ENCODE results near the gene IL10.

IL10 gene

DNA sequence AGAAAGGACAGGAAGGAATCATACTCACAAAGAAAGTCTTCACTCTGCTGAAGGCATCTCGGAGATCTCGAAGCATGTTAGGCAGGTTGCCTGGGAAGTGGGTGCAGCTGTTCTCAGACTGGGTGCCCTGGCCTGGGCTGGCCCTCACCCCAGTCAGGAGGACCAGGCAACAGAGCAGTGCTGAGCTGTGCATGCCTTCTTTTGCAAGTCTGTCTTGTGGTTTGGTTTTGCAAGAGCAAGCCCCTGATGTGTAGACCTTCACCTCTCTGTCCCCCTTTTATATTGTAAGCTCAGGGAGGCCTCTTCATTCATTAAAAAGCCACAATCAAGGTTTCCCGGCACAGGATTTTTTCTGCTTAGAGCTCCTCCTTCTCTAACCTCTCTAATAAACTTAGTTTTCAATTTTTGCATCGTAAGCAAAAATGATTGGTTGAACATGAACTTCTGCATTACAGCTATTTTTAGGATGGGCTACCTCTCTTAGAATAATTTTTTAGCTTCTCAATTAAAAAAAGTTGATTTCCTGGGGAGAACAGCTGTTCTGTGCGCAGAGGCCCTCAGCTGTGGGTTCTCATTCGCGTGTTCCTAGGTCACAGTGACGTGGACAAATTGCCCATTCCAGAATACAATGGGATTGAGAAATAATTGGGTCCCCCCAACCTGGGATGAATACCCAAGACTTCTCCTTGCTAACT, at the start of gene IL10:
TSS of gene IL10 (minus strand) at position 252 of the 695 bp plus-strand sequence. CDS start at position 193, 59 bp downstream.
- Histone ChIP-seq H3K9me3 (ENCODE audit: control insufficient read depth in 2 of 2, low read length in 2 of 2) (no peaks in the 10 kb centered on the region), H3K4me3 (ENCODE audit: low read length in 2 of 2) (peak within 1 kb of the TSS in 1 of 2 donors; percentile 13), H3K4me1 (ENCODE audit: control insufficient read depth in 2 of 2, insufficient read depth in 2 of 2, low read length in 2 of 2) (peaks cover 0 to 7% of the 10 kb centered on the region in 2 donors), H3K27ac (ENCODE audit: low read depth in 2 of 2, low read length in 2 of 2) (peak within 1 kb of the TSS in 1 of 2 donors; percentile 16), H3K27me3 (ENCODE audit: control insufficient read depth in 2 of 2, insufficient read depth in 2 of 2, low read length in 2 of 2) (peaks cover 5 to 19% of the 10 kb centered on the region in 2 donors), H3K9ac (ENCODE audit: low read depth in 1 of 2, low read length in 2 of 2) (no peak within 1 kb of the TSS), H3K36me3 (ENCODE audit: control insufficient read depth in 2 of 2, insufficient read depth in 2 of 2, low read length in 2 of 2) (no peaks in the 10 kb centered on the region)

DNA sequence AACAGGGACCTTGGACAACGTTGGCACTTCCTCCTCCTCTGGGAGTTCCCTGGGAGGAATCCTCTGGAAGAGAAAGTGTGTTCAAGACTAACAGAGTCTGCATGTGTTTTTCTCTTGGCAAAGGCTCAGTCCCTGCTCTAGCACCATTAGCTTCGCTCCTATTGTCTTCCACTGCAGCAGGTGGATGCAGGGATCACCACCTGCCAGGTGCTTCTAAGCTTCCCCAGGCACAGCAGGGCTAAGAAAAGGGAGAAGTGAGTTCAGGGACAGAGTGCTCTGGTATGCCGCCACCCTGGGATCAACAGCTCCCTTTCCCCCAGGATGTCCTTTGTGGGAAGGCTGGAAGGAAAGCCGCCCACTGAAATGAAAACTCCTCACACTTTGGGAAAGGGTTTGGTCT, 49.2 kb upstream of the IL10 start:
- Histone ChIP-seq H3K9ac (ENCODE audit: low read depth in 1 of 2, low read length in 2 of 2) (no peak overlapping the region), H3K27ac (ENCODE audit: low read depth in 2 of 2, low read length in 2 of 2) (no peak overlapping the region), H3K36me3 (ENCODE audit: control insufficient read depth in 2 of 2, insufficient read depth in 2 of 2, low read length in 2 of 2) (no peaks in the 10 kb centered on the region), H3K27me3 (ENCODE audit: control insufficient read depth in 2 of 2, insufficient read depth in 2 of 2, low read length in 2 of 2) (no peaks in the 10 kb centered on the region), H3K4me1 (ENCODE audit: control insufficient read depth in 2 of 2, insufficient read depth in 2 of 2, low read length in 2 of 2) (no peaks in the 10 kb centered on the region), H3K4me3 (ENCODE audit: low read length in 2 of 2) (no peak overlapping the region), H3K9me3 (ENCODE audit: control insufficient read depth in 2 of 2, low read length in 2 of 2) (no peaks in the 10 kb centered on the region)

DNA sequence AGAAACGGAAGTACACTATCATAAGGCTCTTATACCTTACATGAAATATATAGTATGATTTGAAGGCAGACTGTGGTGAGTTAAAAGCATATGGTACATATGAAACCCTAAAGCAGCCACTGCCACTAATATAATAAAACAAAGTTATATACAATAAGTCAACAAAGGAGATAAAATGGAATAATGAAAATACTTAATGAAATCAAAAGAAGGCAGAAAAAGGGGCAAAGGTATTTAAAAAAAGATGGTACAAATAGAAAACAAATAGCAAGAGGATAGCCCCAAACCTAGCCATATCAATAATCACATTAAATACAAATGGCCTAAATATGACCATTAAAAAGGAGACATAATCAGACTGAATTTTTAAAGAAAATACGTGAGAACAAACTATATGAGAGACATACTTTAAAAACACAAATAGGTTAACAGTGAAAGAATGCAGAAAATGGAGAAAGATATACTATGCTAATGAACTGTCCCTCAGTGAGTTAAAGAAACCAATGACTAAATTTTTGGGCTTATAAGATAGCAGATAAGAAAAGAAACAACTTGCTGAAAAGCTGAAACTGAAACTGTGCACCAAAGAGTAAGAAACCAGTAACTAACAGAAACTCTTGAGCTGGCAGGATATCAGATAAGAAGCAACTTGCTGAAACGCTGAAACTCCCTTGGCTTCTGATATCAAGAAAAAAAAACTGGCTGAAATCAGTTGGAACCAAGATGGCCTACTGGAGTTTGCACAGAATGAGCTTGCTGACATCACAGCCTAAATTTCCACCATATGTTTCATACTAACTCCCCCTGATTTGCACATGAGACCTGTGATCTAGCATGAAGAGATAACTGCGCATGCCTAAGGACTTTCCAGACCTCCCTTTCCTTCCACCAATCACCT, 44.3 kb upstream of the IL10 start:
- H3K9ac ChIP-seq (ENCODE audit: low read depth in 1 of 2, low read length in 2 of 2), result no peak overlapping the region
- no peak overlapping the region for H3K27ac ChIP-seq (ENCODE audit: low read depth in 2 of 2, low read length in 2 of 2)
- no peaks in the 10 kb centered on the region for H3K27me3 ChIP-seq (ENCODE audit: control insufficient read depth in 2 of 2, insufficient read depth in 2 of 2, low read length in 2 of 2)
- peaks cover 0 to 4% of the 10 kb centered on the region in 2 donors for H3K9me3 ChIP-seq (ENCODE audit: control insufficient read depth in 2 of 2, low read length in 2 of 2)
- H3K4me1 ChIP-seq (ENCODE audit: control insufficient read depth in 2 of 2, insufficient read depth in 2 of 2, low read length in 2 of 2), result no peaks in the 10 kb centered on the region
- no peak overlapping the region for H3K4me3 ChIP-seq (ENCODE audit: low read length in 2 of 2)
- H3K36me3 ChIP-seq (ENCODE audit: control insufficient read depth in 2 of 2, insufficient read depth in 2 of 2, low read length in 2 of 2), result no peaks in the 10 kb centered on the region

DNA sequence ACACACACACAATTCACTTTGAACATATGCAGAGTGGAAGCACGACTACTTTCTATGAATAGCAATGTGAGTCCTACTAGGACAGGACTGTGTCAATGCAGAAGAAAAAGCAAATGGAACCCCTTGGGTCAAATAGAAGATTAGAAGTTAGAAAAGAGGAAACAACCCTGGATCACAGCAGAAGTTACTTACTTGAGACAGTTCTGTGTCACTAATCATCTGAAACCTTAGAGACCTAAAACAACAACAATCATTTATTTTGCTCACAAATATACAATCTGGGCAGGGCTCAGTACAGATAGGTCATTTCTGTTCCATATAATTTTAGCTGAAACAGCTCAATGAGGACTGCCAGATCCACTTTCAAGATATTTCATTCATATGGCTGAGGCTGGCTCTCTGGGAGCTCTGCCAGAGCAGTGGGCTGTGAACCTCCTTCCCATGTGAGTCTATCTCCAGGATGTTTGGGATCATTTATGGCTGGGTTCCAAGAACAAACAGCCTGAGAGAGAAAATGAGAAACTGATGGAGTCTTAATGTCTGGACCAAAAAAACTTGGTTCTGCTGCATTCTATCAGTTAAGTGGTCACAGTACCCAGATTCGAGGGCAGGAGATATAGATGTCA, 42.5 kb upstream of the IL10 start:
- Histone ChIP-seq H3K9me3 (ENCODE audit: control insufficient read depth in 2 of 2, low read length in 2 of 2) (peaks cover 0 to 4% of the 10 kb centered on the region in 2 donors), H3K4me3 (ENCODE audit: low read length in 2 of 2) (no peak overlapping the region), H3K27me3 (ENCODE audit: control insufficient read depth in 2 of 2, insufficient read depth in 2 of 2, low read length in 2 of 2) (no peaks in the 10 kb centered on the region), H3K9ac (ENCODE audit: low read depth in 1 of 2, low read length in 2 of 2) (no peak overlapping the region), H3K4me1 (ENCODE audit: control insufficient read depth in 2 of 2, insufficient read depth in 2 of 2, low read length in 2 of 2) (no peaks in the 10 kb centered on the region), H3K27ac (ENCODE audit: low read depth in 2 of 2, low read length in 2 of 2) (no peak overlapping the region), H3K36me3 (ENCODE audit: control insufficient read depth in 2 of 2, insufficient read depth in 2 of 2, low read length in 2 of 2) (no peaks in the 10 kb centered on the region)

DNA sequence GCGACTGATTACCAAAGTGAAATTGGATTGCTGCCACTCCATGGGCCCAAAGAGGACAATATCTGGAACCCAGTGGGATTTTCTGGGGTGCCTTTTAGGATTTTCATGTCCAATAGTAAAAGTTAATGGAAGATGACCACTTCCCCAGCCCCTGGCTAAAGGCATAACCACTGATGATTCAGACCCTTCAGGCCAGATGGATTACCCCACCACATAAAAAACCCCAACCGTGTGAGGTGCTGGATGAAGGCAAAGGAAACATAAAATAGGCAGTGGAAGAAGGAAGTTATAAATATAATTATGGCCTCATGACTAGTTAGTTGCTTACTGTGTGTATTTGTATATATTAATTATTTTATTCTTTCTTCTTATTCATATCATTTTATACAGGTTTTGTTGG, 40.2 kb upstream of the IL10 start:
- no peak overlapping the region for H3K4me3 ChIP-seq (ENCODE audit: low read length in 2 of 2)
- no peaks in the 10 kb centered on the region for H3K36me3 ChIP-seq (ENCODE audit: control insufficient read depth in 2 of 2, insufficient read depth in 2 of 2, low read length in 2 of 2)
- H3K9me3 ChIP-seq (ENCODE audit: control insufficient read depth in 2 of 2, low read length in 2 of 2), result peaks cover 0 to 4% of the 10 kb centered on the region in 2 donors
- H3K4me1 ChIP-seq (ENCODE audit: control insufficient read depth in 2 of 2, insufficient read depth in 2 of 2, low read length in 2 of 2), result no peaks in the 10 kb centered on the region
- no peak overlapping the region for H3K9ac ChIP-seq (ENCODE audit: low read depth in 1 of 2, low read length in 2 of 2)
- H3K27ac ChIP-seq (ENCODE audit: low read depth in 2 of 2, low read length in 2 of 2), result no peak overlapping the region
- H3K27me3 ChIP-seq (ENCODE audit: control insufficient read depth in 2 of 2, insufficient read depth in 2 of 2, low read length in 2 of 2), result no peaks in the 10 kb centered on the region

DNA sequence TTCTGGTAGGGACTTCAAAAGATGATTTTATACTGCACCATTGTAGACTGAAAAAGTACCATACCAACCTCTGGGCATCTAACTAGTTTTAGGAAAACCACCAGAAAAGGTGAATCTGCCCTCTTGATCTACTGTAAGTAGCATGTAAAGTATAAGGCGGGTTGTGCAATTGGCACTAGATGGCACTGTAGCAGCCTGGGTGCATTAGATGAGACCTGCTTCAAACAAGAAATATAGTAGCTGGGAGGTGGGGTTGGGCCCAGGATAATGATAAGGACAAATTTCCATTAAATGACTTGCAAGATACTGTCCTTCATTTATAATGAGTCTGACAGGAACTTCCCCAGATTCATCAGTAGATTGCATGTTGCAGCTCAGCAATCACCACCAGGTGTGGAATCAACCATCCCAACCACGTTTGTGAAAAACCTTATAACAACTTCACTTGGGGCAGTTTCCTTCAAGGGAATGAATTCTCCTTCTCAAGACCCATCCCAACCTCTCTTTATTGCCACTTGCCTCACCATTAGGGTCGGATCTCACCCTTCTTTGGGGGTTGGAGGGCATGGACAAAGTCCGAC, 37.3 kb upstream of the IL10 start:
- Histone ChIP-seq H3K27ac (ENCODE audit: low read depth in 2 of 2, low read length in 2 of 2) (no peak overlapping the region), H3K27me3 (ENCODE audit: control insufficient read depth in 2 of 2, insufficient read depth in 2 of 2, low read length in 2 of 2) (no peaks in the 10 kb centered on the region), H3K9me3 (ENCODE audit: control insufficient read depth in 2 of 2, low read length in 2 of 2) (peaks cover 0 to 4% of the 10 kb centered on the region in 2 donors), H3K36me3 (ENCODE audit: control insufficient read depth in 2 of 2, insufficient read depth in 2 of 2, low read length in 2 of 2) (no peaks in the 10 kb centered on the region), H3K4me1 (ENCODE audit: control insufficient read depth in 2 of 2, insufficient read depth in 2 of 2, low read length in 2 of 2) (no peaks in the 10 kb centered on the region), H3K9ac (ENCODE audit: low read depth in 1 of 2, low read length in 2 of 2) (no peak overlapping the region), H3K4me3 (ENCODE audit: low read length in 2 of 2) (no peak overlapping the region)

DNA sequence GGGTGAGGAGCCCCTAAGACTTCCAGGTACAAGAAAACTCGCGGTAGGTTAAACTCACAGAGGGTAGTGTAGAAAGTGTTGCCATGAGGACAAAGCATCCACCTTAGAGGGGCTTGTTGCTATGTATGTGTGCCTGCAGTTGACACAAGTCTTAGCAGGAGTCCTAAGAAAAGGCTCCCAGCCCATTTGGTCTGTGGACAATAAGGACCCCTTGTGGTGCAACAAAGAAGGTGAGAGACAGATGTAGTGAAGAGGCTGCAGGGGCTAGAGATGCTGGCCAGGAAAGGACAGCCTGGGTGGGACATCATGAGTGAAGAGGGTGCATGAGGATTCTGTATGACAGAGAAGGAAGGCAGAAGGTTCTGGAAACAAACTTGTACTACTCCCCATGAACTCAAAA, 36.3 kb upstream of the IL10 start:
- H3K27me3 ChIP-seq (ENCODE audit: control insufficient read depth in 2 of 2, insufficient read depth in 2 of 2, low read length in 2 of 2), result no peaks in the 10 kb centered on the region

DNA sequence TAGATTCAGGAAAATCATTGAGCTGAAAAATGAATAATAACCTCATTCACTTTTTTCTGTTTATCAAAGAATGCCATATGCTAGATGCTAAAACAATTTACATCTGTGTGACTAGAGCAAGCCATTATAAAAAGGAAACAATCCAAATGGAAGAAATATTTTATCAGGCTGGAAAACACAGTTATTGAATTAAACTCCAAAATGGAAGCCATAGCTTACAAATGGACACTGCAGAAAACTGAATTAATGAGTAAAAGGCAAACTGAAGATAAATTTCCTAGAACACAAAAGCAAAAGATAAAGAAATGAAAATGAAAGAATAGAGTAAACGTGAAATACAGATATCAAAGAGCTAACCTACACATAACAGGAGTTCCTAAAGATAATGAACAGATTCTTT, 33.1 kb upstream of the IL10 start:
- Histone ChIP-seq H3K27me3 (ENCODE audit: control insufficient read depth in 2 of 2, insufficient read depth in 2 of 2, low read length in 2 of 2) (peaks cover 0 to 4% of the 10 kb centered on the region in 2 donors), H3K9me3 (ENCODE audit: control insufficient read depth in 2 of 2, low read length in 2 of 2) (no peaks in the 10 kb centered on the region), H3K36me3 (ENCODE audit: control insufficient read depth in 2 of 2, insufficient read depth in 2 of 2, low read length in 2 of 2) (no peaks in the 10 kb centered on the region), H3K4me1 (ENCODE audit: control insufficient read depth in 2 of 2, insufficient read depth in 2 of 2, low read length in 2 of 2) (no peaks in the 10 kb centered on the region), H3K9ac (ENCODE audit: low read depth in 1 of 2, low read length in 2 of 2) (no peak overlapping the region), H3K27ac (ENCODE audit: low read depth in 2 of 2, low read length in 2 of 2) (no peak overlapping the region), H3K4me3 (ENCODE audit: low read length in 2 of 2) (no peak overlapping the region)

More for the DNA sequence above, 36.3 kb upstream of the IL10 start:
- Histone ChIP-seq H3K4me3 (ENCODE audit: low read length in 2 of 2) (no peak overlapping the region), H3K9me3 (ENCODE audit: control insufficient read depth in 2 of 2, low read length in 2 of 2) (peaks cover 0 to 4% of the 10 kb centered on the region in 2 donors), H3K27ac (ENCODE audit: low read depth in 2 of 2, low read length in 2 of 2) (no peak overlapping the region), H3K36me3 (ENCODE audit: control insufficient read depth in 2 of 2, insufficient read depth in 2 of 2, low read length in 2 of 2) (no peaks in the 10 kb centered on the region), H3K9ac (ENCODE audit: low read depth in 1 of 2, low read length in 2 of 2) (no peak overlapping the region), H3K4me1 (ENCODE audit: control insufficient read depth in 2 of 2, insufficient read depth in 2 of 2, low read length in 2 of 2) (no peaks in the 10 kb centered on the region)

DNA sequence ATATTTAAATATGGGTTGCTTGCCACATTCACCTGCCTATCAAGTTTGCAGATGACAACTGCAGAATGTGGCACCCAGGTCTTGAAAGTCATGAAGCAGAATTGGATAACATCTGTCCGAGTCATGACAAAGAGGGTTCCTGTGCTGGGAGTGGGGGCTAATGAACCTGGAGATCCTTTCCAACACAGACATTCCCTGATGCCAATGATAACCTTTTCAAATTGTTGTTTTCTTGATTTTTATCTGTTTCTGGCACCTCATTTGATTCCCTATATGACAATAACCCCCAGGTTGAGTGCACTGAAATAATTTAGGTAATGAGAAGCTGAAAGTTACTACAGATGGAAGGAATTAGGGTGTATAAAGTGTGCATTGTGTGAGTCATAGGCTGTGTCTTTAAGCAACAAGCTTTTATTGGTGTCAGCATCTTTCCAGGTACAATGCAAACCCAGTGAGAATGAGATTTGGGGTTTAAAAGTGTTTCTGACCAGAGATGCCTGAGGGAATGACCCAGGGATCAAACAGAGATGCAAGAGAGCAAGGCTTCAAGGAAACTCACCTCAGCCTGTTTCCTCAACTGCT, 32.0 kb upstream of the IL10 start:
- no peaks in the 10 kb centered on the region for H3K9me3 ChIP-seq (ENCODE audit: control insufficient read depth in 2 of 2, low read length in 2 of 2)
- H3K36me3 ChIP-seq (ENCODE audit: control insufficient read depth in 2 of 2, insufficient read depth in 2 of 2, low read length in 2 of 2), result no peaks in the 10 kb centered on the region
- no peak overlapping the region for H3K4me3 ChIP-seq (ENCODE audit: low read length in 2 of 2)
- no peak overlapping the region for H3K9ac ChIP-seq (ENCODE audit: low read depth in 1 of 2, low read length in 2 of 2)
- no peaks in the 10 kb centered on the region for H3K4me1 ChIP-seq (ENCODE audit: control insufficient read depth in 2 of 2, insufficient read depth in 2 of 2, low read length in 2 of 2)
- H3K27ac ChIP-seq (ENCODE audit: low read depth in 2 of 2, low read length in 2 of 2), result peak overlapping the region in 1 of 2 donors; percentile 59
- peaks cover 0 to 4% of the 10 kb centered on the region in 2 donors for H3K27me3 ChIP-seq (ENCODE audit: control insufficient read depth in 2 of 2, insufficient read depth in 2 of 2, low read length in 2 of 2)

Data from mucosa of rectum (tissue), 2 donors.